Liver (tissue), 9 donors: Measurements from ENCODE around the gene NAA10. TPM values are rescaled to one million over a fixed set of nuclear protein-coding genes. Genes with fewer than 3 reads are reported as not detected.

Experiments
- DNase-seq: peaks from one replicate; pipeline ENCODE4 v3.0.0-alpha.2; 2017; ENCODE audit warnings: low spot score
- H3K27ac ChIP-seq, 2 donors: one replicate each; pipeline ENCODE4 v1.7.0; 2013; ENCODE audit warnings: inconsistent platforms in 2 of 2, low read length in 2 of 2, control low read depth in 1 of 2, low read depth in 1 of 2, mild to moderate bottlenecking in 1 of 2
- H3K27me3 ChIP-seq, 4 donors: one replicate each; pipeline versions ENCODE4 v1.6.1 to v1.7.0; 2013; ENCODE audit warnings: low read length in 3 of 4, inconsistent platforms in 1 of 4, mild to moderate bottlenecking in 1 of 4, moderate library complexity in 1 of 4; ENCODE audit not compliant: control insufficient read depth in 4 of 4, insufficient read depth in 4 of 4
- H3K36me3 ChIP-seq, 4 donors: one replicate each; pipeline versions ENCODE4 v1.6.1 to v1.7.0; 2013; ENCODE audit warnings: low read length in 3 of 4, mild to moderate bottlenecking in 3 of 4, low read depth in 1 of 4, moderate library complexity in 1 of 4; ENCODE audit not compliant: control insufficient read depth in 4 of 4, insufficient read depth in 3 of 4
- H3K4me1 ChIP-seq, 4 donors: one replicate each; pipeline versions ENCODE4 v1.6.1 to v1.7.0; 2013; ENCODE audit warnings: low read length in 3 of 4, mild to moderate bottlenecking in 3 of 4, moderate library complexity in 1 of 4; ENCODE audit not compliant: control insufficient read depth in 4 of 4, insufficient read depth in 4 of 4
- H3K4me3 ChIP-seq, 3 donors: one replicate each; pipeline versions ENCODE4 v1.6.1 to v1.7.0; 2013; ENCODE audit warnings: low read length in 3 of 3, control low read depth in 1 of 3, low read depth in 1 of 3, mild to moderate bottlenecking in 1 of 3
- H3K9ac ChIP-seq, 2 donors: one replicate each; pipeline ENCODE4 v1.7.0; 2013; ENCODE audit warnings: low read length in 2 of 2, mild to moderate bottlenecking in 2 of 2, moderate library complexity in 2 of 2, control low read depth in 1 of 2, low read depth in 1 of 2
- H3K9me3 ChIP-seq, 4 donors: one replicate each; pipeline versions ENCODE4 v1.6.1 to v1.7.0; 2013; ENCODE audit warnings: low read length in 3 of 4; ENCODE audit not compliant: control insufficient read depth in 4 of 4
- EGR1 ChIP-seq, 2 donors: IDR thresholded peaks; 2 replicates each; pipeline ENCODE4 v1.6.1; 2016 to 2018; ENCODE audit warnings: antibody characterized with exemption in 2 of 2, low read depth in 2 of 2
- FOXA1 ChIP-seq: IDR thresholded peaks from 2 replicates; pipeline ENCODE4 v1.6.1; 2016; ENCODE audit warnings: antibody characterized with exemption
- GABPA ChIP-seq, 2 donors: IDR thresholded peaks in 1 of 2; conservative IDR thresholded peaks in 1 of 2; 2 replicates each; pipeline ENCODE4 v1.6.1; 2016; ENCODE audit warnings: antibody characterized with exemption in 2 of 2, mild to moderate bottlenecking in 1 of 2, moderate library complexity in 1 of 2
- HNF4A ChIP-seq, 2 donors: conservative IDR thresholded peaks; 2 replicates each; pipeline ENCODE4 v1.6.1; 2016; ENCODE audit warnings: antibody characterized with exemption in 2 of 2, mild to moderate bottlenecking in 2 of 2
- NR2F2 ChIP-seq: IDR thresholded peaks from 2 replicates; pipeline ENCODE4 v1.6.1; 2016; ENCODE audit warnings: antibody characterized with exemption
- RAD21 ChIP-seq, 2 donors: IDR thresholded peaks; 2 replicates each; pipeline ENCODE4 v1.6.1; 2016; ENCODE audit warnings: antibody characterized with exemption in 2 of 2, mild to moderate bottlenecking in 2 of 2
- RXRA ChIP-seq, 2 donors: IDR thresholded peaks; 2 replicates each; pipeline ENCODE4 v1.6.1; 2017 to 2018; ENCODE audit warnings: antibody characterized with exemption in 2 of 2, mild to moderate bottlenecking in 1 of 2
- SP1 ChIP-seq: IDR thresholded peaks from 2 replicates; pipeline ENCODE4 v1.6.1; 2018; ENCODE audit warnings: antibody characterized with exemption, mild to moderate bottlenecking
- WGBS: extraction: QIAGEN DNeasy Blood & Tissue Kit; methylation state at CpG from one replicate; pipeline ENCODE4 v1.1.7; 2013; 5-methylcytosine and 5-hydroxymethylcytosine counted together
- polyA plus RNA-seq, 2 donors: library from polyadenylated mRNA; stranded (reverse) in 1 of 2; unstranded in 1 of 2; fragments of 200-250 nt in 1 of 2; fragments of >200 nt in 1 of 2; fragmentation: Nextera tagmentation in 1 of 2; extraction: Ambion mirVana in 1 of 2; gene quantifications; one replicate each; pipeline versions ENCODE4 v1.2.1 to v1.2.3, GENCODE V29; 2013 to 2015
- total RNA-seq, 2 donors: library from RNA; depleted of rRNA; stranded (reverse); fragments of >200 nt; gene quantifications; one replicate each; pipeline ENCODE4 v1.2.3, GENCODE V29; 2014
- TF ChIP-seq, protein P1 (sequence below): fragments of 150-350 bp; IDR thresholded peaks from 2 replicates; pipeline ENCODE4 v1.5.1; 2017; ENCODE audit warnings: improper control_type of control experiment, low read depth, low read length; ENCODE audit not compliant: missing input control
- TF ChIP-seq, protein P2 (sequence below): IDR thresholded peaks from 2 replicates; pipeline ENCODE4 v1.6.1; 2016; ENCODE audit warnings: antibody characterized with exemption
- donor health status: healthy.
- donor health status: healthy.
- donor health status: healthy.
- donor health status: healthy.
- donor health status: healthy.

NAA10 gene
- total and polyA plus RNA-seq, 4 donors, result 20.5 to 58.8 (median 44.4) TPM

DNA sequence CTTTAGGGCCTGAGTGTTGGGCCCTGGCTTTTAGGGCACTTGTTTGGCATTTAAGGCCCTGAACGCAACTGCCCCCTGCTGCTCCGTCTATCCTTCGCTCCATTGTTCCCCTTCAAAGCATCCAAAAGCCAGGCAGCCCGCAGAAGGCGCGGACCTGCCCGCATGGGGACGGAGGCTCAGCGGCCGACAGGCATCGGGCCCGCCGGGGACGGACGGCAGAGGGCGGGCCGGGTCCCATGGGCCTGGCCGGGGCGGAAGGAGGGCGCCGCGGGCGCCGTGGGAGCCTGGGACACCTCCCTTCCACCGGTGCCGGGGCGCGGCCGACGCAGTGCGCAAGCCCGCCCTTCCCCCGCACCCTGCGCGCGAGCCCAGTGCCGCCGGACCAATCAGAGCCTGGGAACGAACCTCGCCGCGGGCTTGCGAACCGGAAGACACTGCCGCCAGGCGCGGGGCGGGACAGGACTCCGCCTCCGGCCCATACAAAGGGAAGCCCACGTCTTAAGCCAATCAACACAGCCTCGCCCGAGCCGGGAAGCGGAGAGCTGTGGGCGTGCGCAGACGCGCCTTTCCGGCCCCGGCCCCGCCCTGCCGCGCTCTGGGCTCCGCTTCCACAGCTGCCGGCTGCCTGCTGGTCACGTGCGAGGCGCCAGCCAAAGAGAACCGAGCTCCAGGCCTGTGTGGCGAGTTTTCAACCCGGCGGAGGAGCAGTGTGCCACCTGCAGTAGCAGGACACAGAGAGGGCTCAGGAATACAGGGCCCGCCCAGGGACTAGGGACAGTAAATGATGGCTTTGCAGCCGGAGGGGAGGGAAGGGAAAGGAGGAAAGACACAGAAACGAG, 6.7 kb downstream of the NAA10 start (continued):
- TF ChIP-seq, protein P1, sequence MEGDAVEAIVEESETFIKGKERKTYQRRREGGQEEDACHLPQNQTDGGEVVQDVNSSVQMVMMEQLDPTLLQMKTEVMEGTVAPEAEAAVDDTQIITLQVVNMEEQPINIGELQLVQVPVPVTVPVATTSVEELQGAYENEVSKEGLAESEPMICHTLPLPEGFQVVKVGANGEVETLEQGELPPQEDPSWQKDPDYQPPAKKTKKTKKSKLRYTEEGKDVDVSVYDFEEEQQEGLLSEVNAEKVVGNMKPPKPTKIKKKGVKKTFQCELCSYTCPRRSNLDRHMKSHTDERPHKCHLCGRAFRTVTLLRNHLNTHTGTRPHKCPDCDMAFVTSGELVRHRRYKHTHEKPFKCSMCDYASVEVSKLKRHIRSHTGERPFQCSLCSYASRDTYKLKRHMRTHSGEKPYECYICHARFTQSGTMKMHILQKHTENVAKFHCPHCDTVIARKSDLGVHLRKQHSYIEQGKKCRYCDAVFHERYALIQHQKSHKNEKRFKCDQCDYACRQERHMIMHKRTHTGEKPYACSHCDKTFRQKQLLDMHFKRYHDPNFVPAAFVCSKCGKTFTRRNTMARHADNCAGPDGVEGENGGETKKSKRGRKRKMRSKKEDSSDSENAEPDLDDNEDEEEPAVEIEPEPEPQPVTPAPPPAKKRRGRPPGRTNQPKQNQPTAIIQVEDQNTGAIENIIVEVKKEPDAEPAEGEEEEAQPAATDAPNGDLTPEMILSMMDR, result no peak
- TF ChIP-seq RXRA (IDR thresholded peaks at IDR 0.05) (no peak), SP1 (peak; percentile 66)
- TF ChIP-seq, protein P2, sequence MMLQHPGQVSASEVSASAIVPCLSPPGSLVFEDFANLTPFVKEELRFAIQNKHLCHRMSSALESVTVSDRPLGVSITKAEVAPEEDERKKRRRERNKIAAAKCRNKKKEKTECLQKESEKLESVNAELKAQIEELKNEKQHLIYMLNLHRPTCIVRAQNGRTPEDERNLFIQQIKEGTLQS, result no peak

GRCh38 chrX:153927672-153927921, 7.2 kb downstream of the NAA10 start:
- H3K27me3 ChIP-seq, result no peaks in the 10 kb centered on the region
- peak overlapping the region; percentile 92 to 95 for H3K27ac ChIP-seq
- H3K9me3 ChIP-seq, result no peaks in the 10 kb centered on the region
- peak overlapping the region; percentile 42 to 79 for H3K9ac ChIP-seq
- WGBS, result 1% methylated on average over 8 of the region's 8 CpGs
- DNase-seq, result no peak
- H3K4me1 ChIP-seq, result peaks cover 7 to 34% (median 24%) of the 10 kb centered on the region in 4 donors
- H3K4me3 ChIP-seq, result peak overlapping the region; percentile 61 to 83 (median 65)
- TF ChIP-seq RXRA (IDR thresholded peaks at IDR 0.05) (no peak), RAD21 (IDR thresholded peaks at IDR 0.05) (no peak), SP1 (no peak), FOXA1 (no peak), GABPA (IDR thresholded peaks at IDR 0.05 in 1 of 2, conservative IDR thresholded peaks at IDR 0.05 in 1 of 2) (no peak)
- TF ChIP-seq, protein P2, result no peak
- H3K36me3 ChIP-seq, result peaks cover 0 to 15% (median 1%) of the 10 kb centered on the region in 4 donors

- WGBS, result 28% methylated on average over 31 of the region's 31 CpGs
- H3K27ac ChIP-seq, result peak overlapping the region; percentile 92 to 95
- no peaks in the 10 kb centered on the region for H3K27me3 ChIP-seq
- peak overlapping the region in 2 of 3 donors; percentile 61 to 83 for H3K4me3 ChIP-seq
- TF ChIP-seq HNF4A (conservative IDR thresholded peaks at IDR 0.05) (no peak), NR2F2 (peak; percentile 19)
- peaks cover 7 to 34% (median 24%) of the 10 kb centered on the region in 4 donors for H3K4me1 ChIP-seq
- H3K36me3 ChIP-seq, result peaks cover 0 to 15% (median 1%) of the 10 kb centered on the region in 4 donors
- peak; percentile 37 for DNase-seq
- H3K9ac ChIP-seq, result peak overlapping the region in 1 of 2 donors; percentile 42
- no peaks in the 10 kb centered on the region for H3K9me3 ChIP-seq
Observed at GRCh38 chrX:153926858-153927671, 7.8 kb downstream of the NAA10 start.

DNA sequence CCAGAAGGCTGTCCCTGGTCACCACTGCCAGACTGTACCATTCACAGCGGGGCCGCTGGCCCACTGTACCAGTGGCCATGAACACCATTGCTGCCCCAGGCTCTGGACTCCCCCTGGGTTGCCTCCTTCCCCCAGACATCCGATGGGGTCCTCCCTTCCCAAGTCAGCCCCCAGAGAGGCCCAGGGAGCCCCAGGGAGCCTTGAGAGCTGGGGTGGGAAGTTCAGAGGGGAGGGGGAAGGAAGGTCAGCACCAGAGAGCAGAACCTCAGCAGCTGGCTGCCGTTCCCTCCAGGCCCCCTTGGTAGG, 8.3 kb downstream of the NAA10 start:
- Histone ChIP-seq H3K36me3 (peaks cover 0 to 10% (median 1%) of the 10 kb centered on the region in 4 donors), H3K4me1 (peaks cover 8 to 34% (median 24%) of the 10 kb centered on the region in 4 donors), H3K4me3 (peak overlapping the region in 1 of 3 donors; percentile 25), H3K9me3 (no peaks in the 10 kb centered on the region), H3K27me3 (no peaks in the 10 kb centered on the region), H3K9ac (no peak overlapping the region), H3K27ac (peak overlapping the region; percentile 92 to 95)
- DNase-seq, result no peak
- TF ChIP-seq, protein P1, result no peak
- TF ChIP-seq EGR1 (IDR thresholded peaks at IDR 0.05; ENCODE audit: low read depth in 2 of 2) (no peak), SP1 (peak; percentile 1)
- 49% methylated on average over 4 of the region's 4 CpGs for WGBS
